GM18499 (cell line): ENCODE data around the gene WDR4.
"Not testable (repeated sequence)": the region's sequence is repeated elsewhere in the genome, so short reads cannot be mapped to it uniquely, and the experiment has no call there.

Experiments used
- ATAC-seq: cut with Tn5 transposase; IDR thresholded peaks from one replicate; pipeline ENCODE4 v1.9.1; 2021; ENCODE audit warnings: moderate number of reproducible peaks; ENCODE audit not compliant: insufficient read depth, unreplicated experiment

Gene WDR4

DNA sequence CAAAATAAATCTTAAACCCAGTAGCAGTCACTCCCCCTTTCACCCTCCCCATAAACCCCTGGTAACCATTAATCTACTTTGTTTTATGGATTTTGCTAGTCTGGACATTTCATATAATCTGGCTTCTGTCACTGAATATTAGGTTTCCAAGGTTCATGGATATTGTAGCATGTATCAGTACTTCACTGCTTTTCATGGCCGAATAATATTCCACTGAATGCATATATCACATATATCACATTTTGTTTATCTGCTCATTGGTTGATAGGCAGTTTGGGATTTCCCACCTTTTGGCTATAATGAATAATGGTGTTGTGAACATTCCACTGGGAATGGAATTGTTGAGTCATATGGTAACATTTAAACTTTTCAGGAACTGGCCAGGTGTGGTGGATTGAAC, 4.6 kb upstream of the WDR4 start:
- no peak for ATAC-seq

DNA sequence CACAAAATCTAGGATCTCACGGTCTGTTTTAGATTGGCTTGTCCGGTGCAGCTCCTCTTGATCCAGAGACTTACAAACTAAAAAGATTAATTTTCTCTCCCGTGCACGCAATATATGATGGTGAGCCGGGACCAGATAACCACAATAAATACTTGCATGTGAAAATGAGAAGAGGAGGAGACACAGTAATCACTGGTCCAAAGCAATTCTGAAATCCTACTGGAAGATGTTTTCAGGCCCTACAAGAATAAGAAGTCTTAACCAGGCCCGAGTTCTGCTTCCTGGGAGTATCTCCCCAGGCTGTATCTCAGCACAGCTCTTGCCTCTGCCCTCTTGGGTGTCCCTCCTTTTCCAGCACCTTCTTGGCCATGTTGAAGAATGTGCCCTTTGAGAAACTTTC, 1.0 kb upstream of the WDR4 start:
- ATAC-seq = no peak

DNA sequence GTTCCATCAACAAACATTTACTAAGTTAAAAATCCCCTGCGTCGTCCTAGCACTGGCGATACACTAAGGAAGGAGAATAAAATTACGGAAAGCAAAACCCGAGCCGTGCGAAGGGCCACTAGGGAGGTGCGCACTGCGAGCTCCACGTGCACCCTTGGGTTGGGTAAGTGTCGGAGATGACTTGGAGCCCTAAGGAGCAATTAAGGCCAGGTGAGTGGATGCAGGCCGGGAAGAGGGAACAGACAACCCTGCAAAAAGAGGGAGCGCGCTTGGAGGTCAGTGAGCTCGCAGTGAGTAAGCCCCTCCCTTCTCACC, 704 bp downstream of the WDR4 start:
- peak; percentile 4 for ATAC-seq

DNA sequence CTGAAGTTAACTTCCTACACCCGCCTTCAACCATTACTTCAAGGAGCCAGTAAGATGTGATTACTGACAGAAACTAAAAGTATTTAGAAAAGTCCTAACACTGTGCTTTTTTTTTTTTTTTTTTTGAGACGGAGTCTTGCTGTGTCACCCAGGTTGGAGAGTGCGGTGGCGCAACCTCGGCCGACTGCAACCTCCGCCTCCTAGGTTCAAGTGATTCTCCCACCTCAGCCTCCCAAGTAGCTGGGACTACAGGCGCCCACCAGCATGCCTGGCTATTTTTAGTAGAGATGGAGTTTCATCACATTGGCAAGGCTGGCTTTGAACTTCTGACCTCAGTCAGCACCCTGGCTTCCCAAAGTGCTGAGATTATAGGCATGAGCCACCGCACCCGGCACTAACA, 3.5 kb downstream of the WDR4 start:
- not testable (repeated sequence) for ATAC-seq

DNA sequence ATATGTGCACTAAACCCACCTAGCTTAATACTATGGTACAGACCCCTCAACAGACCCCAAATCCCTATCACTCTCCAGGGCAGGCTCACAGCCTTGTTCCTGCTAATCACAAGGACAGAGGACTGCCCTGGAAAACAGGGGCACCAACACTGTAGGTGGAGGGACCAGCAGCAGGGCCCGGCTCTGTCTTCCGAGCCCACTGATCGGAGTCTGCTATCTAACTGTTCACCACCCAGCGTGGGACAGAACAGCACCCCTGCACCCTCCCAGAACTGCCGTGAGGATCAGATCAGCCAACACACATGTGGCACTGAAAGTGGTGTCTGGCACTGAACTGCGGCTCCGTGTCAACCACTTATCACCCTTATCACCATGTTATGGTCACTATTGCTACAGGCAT, 6.2 kb downstream of the WDR4 start:
- ATAC-seq = no peak

DNA sequence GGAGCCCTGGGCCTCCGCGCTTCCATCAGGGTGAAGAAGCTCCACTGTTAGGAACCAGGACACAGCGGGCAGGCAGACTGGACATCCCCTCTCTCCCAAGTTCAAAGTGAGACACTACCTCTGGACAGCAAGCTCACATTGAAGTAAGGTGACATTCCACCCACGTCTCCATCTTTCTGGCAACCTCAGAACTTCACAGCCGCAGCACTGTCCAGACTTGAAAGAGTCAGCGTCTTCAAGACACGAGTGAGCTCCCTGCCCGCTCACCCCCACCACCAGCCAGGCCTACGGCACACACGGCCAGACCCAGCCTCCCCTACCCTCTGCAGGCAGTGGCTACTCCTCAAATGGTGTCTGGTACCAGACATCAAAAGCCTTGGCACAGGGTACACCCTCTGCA, 11.1 kb downstream of the WDR4 start:
- no peak for ATAC-seq

DNA sequence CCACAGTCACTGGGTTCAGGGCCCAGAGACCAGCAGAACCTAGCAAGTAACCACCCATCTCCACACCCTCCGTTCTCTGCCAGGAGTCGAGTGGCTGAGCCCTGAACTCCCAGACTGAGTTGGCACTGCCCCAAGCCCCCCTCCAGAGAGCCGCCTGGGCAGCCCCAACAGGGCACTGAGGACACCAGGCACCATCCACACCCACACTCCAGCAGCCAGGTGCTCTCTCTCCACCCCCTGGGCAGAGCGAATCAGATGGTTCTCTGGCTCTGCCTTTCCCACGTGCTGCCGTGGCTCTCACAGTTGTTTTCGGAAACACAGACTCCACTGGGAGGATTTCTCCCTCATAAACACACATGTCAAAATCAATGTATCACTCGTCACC, 13.6 kb downstream of the WDR4 start:
- ATAC-seq = no peak

DNA sequence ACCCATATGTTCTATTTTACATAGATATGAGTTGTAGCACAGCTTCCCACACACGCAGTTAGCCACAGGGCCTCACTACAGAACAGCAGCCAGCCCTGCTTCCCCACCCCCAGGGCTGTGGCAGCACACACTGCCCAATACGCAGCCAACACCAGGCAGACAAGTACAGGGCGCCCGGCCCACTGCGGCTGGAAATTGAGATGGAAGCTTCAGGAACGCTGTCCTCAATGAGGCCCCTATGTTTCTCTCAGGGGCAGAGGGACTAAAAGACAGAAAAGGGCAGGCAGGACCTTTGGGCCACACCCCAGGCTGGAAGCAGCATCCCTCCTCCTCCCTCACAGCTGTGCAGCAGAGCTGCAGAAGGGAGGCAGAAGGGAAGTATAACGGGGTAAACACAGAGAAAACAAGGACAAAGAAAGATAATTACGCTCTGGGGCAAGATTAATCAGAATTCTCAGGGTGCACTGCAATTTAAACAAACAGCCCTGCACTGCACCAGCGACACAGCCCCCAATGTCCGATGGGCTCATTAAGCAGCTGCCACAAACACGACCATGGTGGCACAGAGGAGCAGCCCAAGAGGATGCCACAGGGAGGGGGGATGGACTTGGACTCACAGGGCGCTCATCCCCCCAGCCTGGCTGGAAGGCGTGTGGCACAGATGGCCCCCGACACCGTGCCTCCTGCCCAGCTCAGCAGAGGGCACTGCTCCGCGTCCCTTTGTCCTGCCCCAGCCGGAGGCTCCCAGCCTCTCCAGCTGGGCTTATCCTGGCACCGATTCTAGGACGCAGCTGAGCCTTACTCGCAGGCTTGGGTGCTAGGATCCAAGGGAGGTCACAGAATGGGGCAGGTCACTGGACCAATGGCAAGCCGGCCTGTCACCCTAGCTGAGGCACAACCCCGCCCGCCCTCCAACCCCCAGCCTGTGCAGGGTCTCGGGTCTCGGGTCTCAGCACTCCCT, 14.2 kb downstream of the WDR4 start:
- no peak for ATAC-seq

DNA sequence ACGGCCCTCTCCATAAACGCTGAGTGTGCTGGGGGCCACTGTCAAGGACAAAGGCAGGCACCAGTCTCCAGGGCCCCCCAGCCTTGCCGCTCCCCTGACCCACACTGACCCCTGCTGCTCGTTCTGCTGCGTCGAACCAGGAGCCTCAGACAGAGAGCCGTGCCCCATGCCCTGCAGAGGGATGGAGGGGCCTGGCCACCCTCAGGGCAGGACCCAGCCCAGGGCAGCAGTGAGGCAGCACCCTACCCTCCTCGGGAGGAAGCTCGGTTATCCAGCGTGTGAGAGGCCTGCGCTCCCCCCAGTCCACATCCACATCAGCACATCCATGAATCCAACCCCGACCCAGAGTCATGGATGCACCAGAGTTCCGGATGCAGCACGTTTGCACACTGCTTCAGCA, 15.1 kb downstream of the WDR4 start:
- no peak for ATAC-seq

DNA sequence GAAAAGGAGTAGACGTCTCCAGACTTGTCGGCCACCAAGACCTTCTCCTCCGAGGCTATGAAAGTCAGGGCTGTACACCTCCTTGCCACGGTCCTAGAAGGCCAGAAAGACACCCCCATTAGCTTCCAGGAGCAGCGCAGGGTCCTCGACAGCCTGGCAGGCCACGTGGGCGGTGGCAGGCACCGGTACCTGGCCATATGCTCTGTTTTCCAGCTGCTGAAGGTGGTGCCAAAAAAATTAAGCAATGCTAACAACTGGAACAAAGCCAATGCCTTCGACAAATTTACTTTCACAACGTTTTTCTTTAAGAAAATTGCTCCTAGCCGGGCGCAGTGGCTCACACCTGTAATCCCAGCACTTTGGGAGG, 15.9 kb downstream of the WDR4 start:
- no peak for ATAC-seq

DNA sequence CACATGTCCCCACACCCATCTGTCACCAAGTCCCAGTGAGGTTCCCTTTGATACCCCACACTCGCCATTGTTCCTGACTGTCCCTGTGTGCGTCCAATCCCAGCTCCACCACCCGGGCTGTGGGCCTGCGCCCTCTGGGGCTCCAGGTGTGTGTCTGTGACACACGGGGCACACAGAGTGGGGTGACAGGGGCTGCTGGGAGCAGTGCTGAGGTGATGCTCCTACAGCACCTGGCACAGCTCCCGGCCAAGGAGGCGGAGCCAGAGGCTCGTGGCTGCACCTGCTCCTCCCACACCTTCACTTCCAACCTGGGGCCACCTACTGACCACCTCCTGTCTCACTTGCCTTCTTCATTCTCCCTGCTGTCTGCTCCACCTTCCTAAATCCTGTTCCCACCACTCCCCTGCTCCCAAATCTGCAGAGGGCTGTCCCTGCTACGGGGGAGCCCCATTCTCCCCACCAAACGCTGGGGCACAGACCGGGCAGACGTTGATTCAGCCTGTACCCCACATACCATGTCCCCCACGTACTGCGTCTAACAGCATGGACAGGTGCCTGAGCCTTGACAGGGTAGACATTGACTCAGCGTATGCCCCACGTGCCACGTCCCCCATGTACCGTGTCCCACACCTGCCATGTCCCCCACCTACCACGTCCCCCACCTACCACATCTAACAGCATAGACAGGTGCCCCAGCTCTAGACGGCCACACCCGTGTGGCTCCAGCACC, 16.4 kb downstream of the WDR4 start:
- ATAC-seq = no peak

DNA sequence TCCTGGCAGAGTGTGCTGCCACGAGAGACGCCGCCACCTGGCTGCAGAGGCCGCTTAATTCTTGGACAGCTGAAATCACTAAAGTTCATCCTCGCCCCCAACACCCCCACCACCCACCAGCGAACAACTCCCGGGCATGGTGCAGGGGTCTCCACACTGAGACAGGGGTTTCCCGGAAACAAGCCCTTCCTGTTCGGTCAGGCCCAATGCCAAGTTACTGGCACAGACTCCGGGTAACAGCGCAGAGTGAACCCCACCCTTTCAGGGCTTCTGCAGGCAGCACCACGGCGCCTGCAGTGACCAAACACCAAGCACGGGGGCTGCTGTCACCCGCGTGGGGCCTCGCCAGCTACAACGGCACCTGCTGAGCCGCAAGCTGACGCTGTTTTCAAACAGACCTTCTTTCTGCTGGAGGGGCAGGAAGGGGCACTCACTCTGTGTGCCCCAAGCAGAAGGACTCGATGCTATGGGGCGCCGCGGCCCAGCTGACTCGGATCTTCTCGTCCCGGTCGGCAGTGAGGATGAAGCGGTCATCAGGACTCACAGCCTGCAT, 17.4 kb downstream of the WDR4 start:
- no peak for ATAC-seq

DNA sequence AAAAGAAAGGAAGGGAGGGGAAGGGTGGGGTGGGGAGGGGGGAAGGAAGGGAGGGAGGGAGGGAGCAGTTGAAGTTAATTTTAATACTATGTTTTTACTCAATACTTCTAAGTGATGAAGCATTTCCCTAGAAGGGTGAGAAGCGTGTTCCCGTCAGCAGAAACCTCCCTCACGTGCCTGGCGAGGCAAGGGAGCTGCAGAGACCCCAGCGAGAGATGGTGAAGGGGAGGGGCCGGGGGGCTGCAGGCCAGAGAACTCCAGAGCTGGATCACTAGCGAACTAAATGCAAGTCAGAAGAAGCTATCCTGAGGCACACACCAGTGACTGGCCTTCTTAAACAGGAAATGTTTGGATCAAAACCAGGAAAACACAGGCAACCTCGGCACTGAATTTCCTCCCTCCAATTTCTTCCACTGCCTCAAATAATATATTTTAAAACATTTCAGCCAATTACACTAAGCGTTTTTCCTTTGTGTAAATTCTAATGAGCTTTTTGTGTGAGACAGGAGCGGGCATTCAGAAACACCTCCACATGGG, 18.0 kb downstream of the WDR4 start:
- ATAC-seq = no peak

DNA sequence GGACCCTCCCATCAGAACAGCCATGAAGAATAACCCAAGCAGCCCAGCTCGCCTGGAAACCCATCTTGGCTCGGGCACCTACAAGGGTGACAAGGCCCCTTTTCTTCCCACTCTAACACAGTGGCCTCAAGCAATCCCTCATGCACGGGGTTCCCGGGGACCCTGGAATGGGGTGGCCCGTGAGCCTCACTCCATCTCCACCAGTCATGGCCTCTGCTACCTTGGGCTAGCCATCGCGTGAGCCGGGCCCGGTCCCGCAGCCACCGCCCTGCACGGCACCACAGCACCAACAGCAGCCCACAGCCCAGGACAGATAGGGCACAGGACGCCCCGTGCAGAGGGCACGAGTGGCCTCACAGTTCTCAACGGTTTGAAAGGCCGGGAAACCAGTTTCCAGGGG, 19.0 kb downstream of the WDR4 start:
- no peak for ATAC-seq

DNA sequence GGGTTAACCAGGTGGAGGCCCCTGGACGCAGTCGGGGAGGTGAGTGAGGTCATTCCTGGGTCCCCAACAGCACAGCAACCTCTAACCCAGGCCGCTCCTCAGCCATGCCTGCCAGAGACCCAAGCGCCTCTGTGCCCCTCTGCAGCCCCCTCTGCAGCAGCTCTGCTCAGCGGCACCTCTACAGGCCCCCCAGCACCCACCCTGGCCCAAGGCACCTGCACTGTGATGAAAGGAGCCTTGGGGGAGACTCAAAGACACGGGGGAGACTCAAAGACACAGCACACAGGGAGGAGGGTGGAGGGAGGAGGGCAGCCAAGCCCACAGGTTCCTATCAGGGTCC, 19.5 kb downstream of the WDR4 start:
- no peak for ATAC-seq

DNA sequence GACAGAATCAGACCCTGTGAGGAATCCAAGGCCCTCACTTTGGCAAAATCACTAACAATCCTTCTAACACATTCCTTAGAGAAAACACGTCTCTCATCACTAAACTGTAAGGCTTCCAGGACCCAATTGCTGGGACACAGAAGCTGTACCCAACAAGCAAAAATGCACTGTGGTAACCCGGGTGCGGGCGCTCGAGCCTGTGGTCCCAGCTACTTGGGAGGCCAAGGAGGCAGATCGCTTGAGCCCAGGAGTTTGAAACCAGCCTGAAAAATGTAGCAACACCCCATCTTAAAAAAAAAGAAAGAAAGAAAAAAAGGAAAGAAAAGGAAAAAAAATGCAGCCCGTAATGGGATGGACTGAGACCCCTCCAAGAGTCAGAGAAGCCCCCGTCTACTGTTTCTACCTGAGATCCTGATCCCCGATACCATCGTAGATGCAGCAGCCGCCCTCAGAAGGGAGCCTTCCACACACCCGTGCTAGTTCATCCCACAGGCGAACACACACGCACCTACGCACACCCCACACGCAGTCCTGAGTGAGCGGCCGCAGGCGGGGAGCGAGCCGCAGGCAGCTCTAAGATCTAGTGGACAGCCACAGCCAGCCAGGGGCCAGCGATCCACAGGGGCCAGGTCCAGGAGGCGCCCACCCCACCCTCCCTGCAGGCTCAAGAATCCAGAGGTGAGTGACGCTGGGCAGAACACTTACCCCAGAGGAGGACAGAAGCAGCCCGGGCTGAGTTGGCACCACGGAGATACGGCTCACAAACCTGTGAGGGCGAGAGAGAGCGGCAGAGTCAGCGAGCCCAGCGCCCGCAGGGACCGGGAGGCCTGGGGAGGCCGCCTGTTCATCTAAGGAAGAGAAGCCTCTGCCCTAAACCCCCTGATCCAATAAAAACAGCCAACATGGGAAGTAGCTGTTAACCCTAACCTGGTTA, 20.1 kb downstream of the WDR4 start:
- ATAC-seq = no peak

DNA sequence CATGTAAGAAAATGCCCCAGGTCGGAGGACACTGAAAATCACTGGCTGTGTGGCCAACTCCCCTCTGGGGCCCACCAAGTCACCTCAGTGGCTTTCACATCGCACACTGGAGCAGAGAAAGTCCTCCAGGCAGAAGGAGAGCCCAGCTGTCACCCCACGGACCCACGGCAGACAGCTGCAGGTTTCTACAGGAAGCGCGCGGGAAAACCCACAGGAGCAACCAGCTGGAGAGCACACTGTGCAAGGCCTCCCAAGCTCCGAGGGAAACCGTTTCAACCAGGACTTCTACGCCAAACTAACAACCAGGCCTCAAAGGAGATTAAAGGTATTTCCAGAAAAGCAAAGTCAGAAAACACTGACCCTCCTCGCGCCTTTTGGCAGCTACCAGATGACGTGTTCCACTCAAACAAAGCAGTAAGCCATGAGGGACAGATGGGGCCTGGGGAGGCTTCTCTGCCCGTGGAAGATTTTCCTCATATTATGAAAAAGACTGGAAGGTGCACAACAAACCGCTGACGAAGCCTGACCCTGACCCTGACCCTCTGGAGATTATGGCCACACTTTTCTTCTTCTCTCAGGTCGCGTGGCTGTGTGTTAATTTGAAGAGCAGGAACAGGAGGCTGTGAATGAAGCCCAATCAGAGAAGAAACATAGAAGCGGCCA, 21.0 kb downstream of the WDR4 start:
- no peak for ATAC-seq

DNA sequence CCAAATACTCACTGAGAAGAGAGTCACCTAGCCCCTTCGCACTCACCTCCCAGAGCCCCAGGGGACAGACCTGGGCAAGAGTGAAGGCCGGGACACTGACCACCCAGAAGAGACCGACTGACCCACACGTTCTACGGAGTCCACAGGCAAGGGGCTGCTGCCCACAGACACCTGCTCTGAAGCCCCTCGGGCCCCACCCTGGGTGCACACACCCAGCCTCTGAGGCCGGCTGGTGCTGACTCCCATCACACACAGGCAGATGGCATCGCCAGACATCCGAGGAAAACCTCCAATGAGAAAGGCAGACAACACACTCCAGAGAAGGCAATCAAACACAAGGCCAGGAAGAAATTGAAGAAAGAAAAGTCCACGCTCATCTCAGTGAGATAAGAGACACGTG, 22.1 kb downstream of the WDR4 start:
- ATAC-seq = no peak

DNA sequence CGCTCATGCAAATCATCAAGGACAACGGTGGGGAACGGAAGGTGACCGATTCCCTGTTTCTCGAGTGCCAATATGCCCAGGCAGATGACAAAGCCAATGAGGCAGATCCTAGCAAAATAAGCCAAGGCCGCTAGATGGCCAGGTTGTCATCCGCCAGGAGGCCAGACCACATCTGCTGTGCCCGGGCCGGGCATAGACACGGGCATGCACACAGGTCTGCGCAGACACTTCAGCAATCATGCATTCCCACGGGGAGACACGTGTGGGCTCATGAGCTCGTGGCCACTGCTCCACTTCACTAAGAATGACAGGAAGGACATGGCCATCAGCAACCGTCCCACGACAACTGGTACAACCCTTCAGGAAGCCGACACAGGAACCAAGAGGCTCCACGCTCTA, 23.4 kb downstream of the WDR4 start:
- ATAC-seq = no peak
